Neural crest cell (in vitro differentiated cells): ENCODE measurements around the gene ATRX. TPM values are rescaled to one million over a fixed set of nuclear protein-coding genes. Genes with fewer than 3 reads are reported as not detected.
A peak's percentile ranks its signal among the peaks of the same experiment; 100 is the strongest.
"Not testable (repeated sequence)": the region's sequence is repeated elsewhere in the genome, so short reads cannot be mapped to it uniquely, and the experiment has no call there.

ENCODE experiments used
- DNase-seq: peaks from one replicate; pipeline ENCODE4 v3.0.0; 2021; ENCODE audit warnings: low read depth, mixed read lengths, low spot score
- H3K27ac Mint-ChIP-seq: one replicate; pipeline ENCODE4 v1.8.0; 2021; ENCODE audit warnings: mild to moderate bottlenecking, mixed read lengths; ENCODE audit not compliant: unreplicated experiment
- H3K27me3 Mint-ChIP-seq: 2 replicates; pipeline ENCODE4 v1.8.0; 2021; ENCODE audit warnings: low read depth, mild to moderate bottlenecking, mixed read lengths
- H3K36me3 Mint-ChIP-seq: 2 replicates; pipeline ENCODE4 v1.8.0; 2021; ENCODE audit warnings: low read depth, mild to moderate bottlenecking, mixed read lengths
- H3K4me1 Mint-ChIP-seq: 2 replicates; pipeline ENCODE4 v1.8.0; 2021; ENCODE audit warnings: mixed read lengths
- H3K4me3 Mint-ChIP-seq: one replicate; pipeline ENCODE4 v1.8.0; 2021; ENCODE audit warnings: mild to moderate bottlenecking, mixed read lengths
- H3K9me3 Mint-ChIP-seq: 2 replicates; pipeline ENCODE4 v1.8.0; 2021; ENCODE audit warnings: mixed read lengths
- CTCF ChIP-seq: fragments of 200-600 bp; sonication (generic); conservative IDR thresholded peaks from 2 replicates; pipeline ENCODE4 v1.5.0; 2021; ENCODE audit warnings: antibody characterized with exemption, mild to moderate bottlenecking
- long read RNA-seq: library from polyadenylated mRNA; unstranded; transcript quantifications from one replicate; pipeline ENCODE4 v2.0.0, GENCODE V29; 2020
- total RNA-seq: library from RNA; stranded (reverse); gene quantifications from 2 replicates; pipeline ENCODE4 v1.2.1, GENCODE V29; 2021

ATRX gene
- total RNA-seq, result 110 and 115 TPM in 2 replicates
- long read RNA-seq, transcript ATRX-213 (10 exons, 3,071 nt), result major isoform, 15 of 384 reads
- long read RNA-seq, transcript ATRX-211 (8 exons, 1,860 nt), result minor isoform, 5 of 384 reads
- long read RNA-seq, partial matches to known transcripts, result 232 of 384 reads
- long read RNA-seq, other reads (novel, unspliced or antisense), result 132 of 384 reads

GRCh38 chrX:77785486-77786364 lies at the start of gene ATRX:
Gene ATRX, minus strand, starts transcription at chrX:77786216. Its CDS starts 215 bp downstream, at chrX:77786001.
- peaks cover 2% of the 10 kb centered on the region for H3K9me3 Mint-ChIP-seq
- H3K4me3 Mint-ChIP-seq, result peak within 1 kb of the TSS; percentile 99
- no peaks in the 10 kb centered on the region for H3K27me3 Mint-ChIP-seq
- DNase-seq, result peak; percentile 53
- H3K36me3 Mint-ChIP-seq, result peaks cover 5% of the 10 kb centered on the region
- H3K4me1 Mint-ChIP-seq, result peaks cover 17% of the 10 kb centered on the region
- no peak for TF ChIP-seq CTCF
- H3K27ac Mint-ChIP-seq, result peak within 1 kb of the TSS; percentile 100

- H3K36me3 Mint-ChIP-seq, result peaks cover 16% of the 10 kb centered on the region
- H3K4me1 Mint-ChIP-seq, H3K4me3 Mint-ChIP-seq, H3K27ac Mint-ChIP-seq, DNase-seq, H3K9me3 Mint-ChIP-seq, H3K27me3 Mint-ChIP-seq: not testable (repeated sequence)
Observed at GRCh38 chrX:77831544-77831943, 45.5 kb upstream of the ATRX start.

- not testable (repeated sequence) for H3K27ac Mint-ChIP-seq, DNase-seq, H3K4me3 Mint-ChIP-seq, H3K4me1 Mint-ChIP-seq, H3K27me3 Mint-ChIP-seq
- peaks cover 12% of the 10 kb centered on the region for H3K9me3 Mint-ChIP-seq
- peaks cover 27% of the 10 kb centered on the region for H3K36me3 Mint-ChIP-seq
Observed at GRCh38 chrX:77821989-77822388, 36.0 kb upstream of the ATRX start.

- H3K4me3 Mint-ChIP-seq, result no peak overlapping the region
- H3K9me3 Mint-ChIP-seq, result peaks cover 10% of the 10 kb centered on the region
Observed at GRCh38 chrX:77820091-77820727, 34.2 kb upstream of the ATRX start.

GRCh38 chrX:77814210-77814609 lies 28.2 kb upstream of the ATRX start:
- H3K27ac Mint-ChIP-seq, result no peak overlapping the region
- peaks cover 5% of the 10 kb centered on the region for H3K36me3 Mint-ChIP-seq
- no peak for TF ChIP-seq CTCF
- peaks cover 4% of the 10 kb centered on the region for H3K9me3 Mint-ChIP-seq
- H3K4me1 Mint-ChIP-seq, result no peaks in the 10 kb centered on the region
- H3K27me3 Mint-ChIP-seq, result no peaks in the 10 kb centered on the region
- no peak overlapping the region for H3K4me3 Mint-ChIP-seq
- DNase-seq, result no peak

More at GRCh38 chrX:77820091-77820727, 34.2 kb upstream of the ATRX start:
- no peaks in the 10 kb centered on the region for H3K27me3 Mint-ChIP-seq
- no peak for DNase-seq
- no peaks in the 10 kb centered on the region for H3K4me1 Mint-ChIP-seq
- H3K27ac Mint-ChIP-seq, result no peak overlapping the region
- H3K36me3 Mint-ChIP-seq, result peaks cover 22% of the 10 kb centered on the region
- no peak for TF ChIP-seq CTCF

GRCh38 chrX:77802201-77802600 lies 16.2 kb upstream of the ATRX start:
- no peak for TF ChIP-seq CTCF
- Mint-ChIP-seq H3K27ac (no peak overlapping the region), H3K9me3 (peaks cover 13% of the 10 kb centered on the region), H3K4me3 (no peak overlapping the region), H3K4me1 (no peaks in the 10 kb centered on the region), H3K36me3 (no peaks in the 10 kb centered on the region), H3K27me3 (peaks cover 2% of the 10 kb centered on the region)
- DNase-seq, result no peak
